GM23338 (cell line): ENCODE data around the gene ZNF524. TPM values are rescaled to one million over a fixed set of nuclear protein-coding genes. Genes with fewer than 3 reads are reported as not detected.

ENCODE experiments used
- ATAC-seq: fragments of 200-7000 bp; cut with Tn5 transposase; 3 replicates; pipeline ENCODE4 v1.9.1; 2020
- DNase-seq: peaks from one replicate; pipeline ENCODE4 v3.0.0-alpha.2; 2015; ENCODE audit warnings: low spot score
- H2AFZ ChIP-seq: fragments of 200-600 bp; sonication (generic); 2 replicates; pipeline ENCODE4 v1.8.0; 2016; ENCODE audit warnings: antibody characterized with exemption, mild to moderate bottlenecking, moderate library complexity
- H3F3A ChIP-seq: fragments of 200-600 bp; sonication (generic); replicated peaks from 2 replicates; pipeline ENCODE4 v1.8.0; 2017; ENCODE audit warnings: antibody characterized with exemption, mixed run types, low read depth
- H3K27ac ChIP-seq: fragments of 200-600 bp; sonication (generic); 2 replicates; pipeline ENCODE4 v1.6.1; 2016; ENCODE audit warnings: low read depth
- H3K27me3 ChIP-seq: fragments of 200-600 bp; sonication (generic); 2 replicates; pipeline ENCODE4 v1.8.0; 2016; ENCODE audit warnings: mild to moderate bottlenecking, mixed run types, moderate library complexity; ENCODE audit not compliant: insufficient read depth
- H3K36me3 ChIP-seq: fragments of 200-600 bp; sonication (generic); 2 replicates; pipeline ENCODE4 v1.8.0; 2016; ENCODE audit warnings: mild to moderate bottlenecking; ENCODE audit not compliant: insufficient read depth
- H3K4me1 ChIP-seq: fragments of 200-600 bp; sonication (generic); 2 replicates; pipeline ENCODE4 v1.8.0; 2016; ENCODE audit warnings: mild to moderate bottlenecking, moderate library complexity; ENCODE audit not compliant: insufficient read depth
- H3K4me2 ChIP-seq: fragments of 200-600 bp; sonication (generic); 2 replicates; pipeline ENCODE4 v1.7.1; 2017; ENCODE audit warnings: mixed run types
- H3K4me3 ChIP-seq: fragments of 200-600 bp; sonication (generic); 2 replicates; pipeline ENCODE4 v1.6.1; 2016; ENCODE audit warnings: mixed run types
- H3K79me2 ChIP-seq: fragments of 200-600 bp; sonication (generic); replicated peaks from 2 replicates; pipeline ENCODE4 v1.8.0; 2017; ENCODE audit warnings: mild to moderate bottlenecking; ENCODE audit not compliant: insufficient read depth
- H3K9me2 ChIP-seq: fragments of 200-600 bp; sonication (generic); 2 replicates; pipeline ENCODE4 v1.8.0; 2017; ENCODE audit not compliant: insufficient read depth
- H4K20me1 ChIP-seq: fragments of 200-600 bp; sonication (generic); replicated peaks from 2 replicates; pipeline ENCODE4 v1.8.0; 2017; ENCODE audit warnings: mild to moderate bottlenecking; ENCODE audit not compliant: insufficient read depth
- H3K27ac Mint-ChIP-seq: 2 replicates; pipeline ENCODE4 v1.8.0; 2020; ENCODE audit warnings: inconsistent platforms, mild to moderate bottlenecking, moderate library complexity, mixed read lengths
- H3K27me3 Mint-ChIP-seq: 3 replicates; pipeline ENCODE4 v1.8.0; 2022; ENCODE audit warnings: low read depth, mild to moderate bottlenecking, moderate library complexity, mixed read lengths, inconsistent platforms; ENCODE audit not compliant: insufficient read depth, poor library complexity
- H3K36me3 Mint-ChIP-seq: 3 replicates; pipeline ENCODE4 v1.8.0; 2021; ENCODE audit warnings: low read depth, mild to moderate bottlenecking, inconsistent platforms, moderate library complexity, mixed read lengths
- H3K4me1 Mint-ChIP-seq: 3 replicates; pipeline ENCODE4 v1.8.0; 2020; ENCODE audit warnings: mild to moderate bottlenecking, inconsistent platforms, mixed read lengths
- H3K4me3 Mint-ChIP-seq: 3 replicates; pipeline ENCODE4 v1.8.0; 2021; ENCODE audit warnings: moderate library complexity, mild to moderate bottlenecking, inconsistent platforms, mixed read lengths
- H3K9me3 Mint-ChIP-seq: 3 replicates; pipeline ENCODE4 v1.8.0; 2020; ENCODE audit warnings: moderate library complexity, mild to moderate bottlenecking, inconsistent platforms, mixed read lengths
- CREB1 ChIP-seq: fragments of 250-450 bp; sonication (Bioruptor Pico); IDR thresholded peaks from 2 replicates; pipeline ENCODE4 v1.5.0; 2020; ENCODE audit warnings: low read depth, mild to moderate bottlenecking, moderate library complexity
- CTCF ChIP-seq, 2 experiments: fragments of 200-600 bp in 1 of 2; sonication (generic) in 1 of 2; conservative IDR thresholded peaks; 2 replicates each; pipeline versions ENCODE4 v1.5.1 to v1.6.1; 2016 to 2017; ENCODE audit warnings: antibody characterized with exemption in 2 of 2, low read depth in 2 of 2, mild to moderate bottlenecking in 2 of 2, moderate library complexity in 1 of 2
- ETS1 ChIP-seq: IDR thresholded peaks from 2 replicates; pipeline ENCODE4 v1.6.1; 2016; ENCODE audit warnings: antibody characterized with exemption
- EZH2 ChIP-seq: fragments of 200-600 bp; sonication (generic); IDR thresholded peaks from one replicate; pipeline ENCODE4 v1.8.0; 2017; ENCODE audit warnings: antibody characterized with exemption, mild to moderate bottlenecking, low read depth; ENCODE audit not compliant: unreplicated experiment
- EZH2phosphoT487 ChIP-seq: fragments of 200-600 bp; sonication (generic); IDR thresholded peaks from one replicate; pipeline ENCODE4 v1.8.1; 2018; ENCODE audit warnings: antibody characterized with exemption; ENCODE audit not compliant: unreplicated experiment
- JUNB ChIP-seq: IDR thresholded peaks from one replicate; pipeline ENCODE4 v1.6.1; 2016; ENCODE audit warnings: antibody characterized with exemption; ENCODE audit not compliant: unreplicated experiment
- NANOG ChIP-seq: IDR thresholded peaks from 2 replicates; pipeline ENCODE4 v1.6.1; 2016; ENCODE audit warnings: antibody characterized with exemption, borderline replicate concordance
- POLR2AphosphoS5 ChIP-seq: IDR thresholded peaks from 2 replicates; pipeline ENCODE4 v1.6.1; 2016; ENCODE audit warnings: antibody characterized with exemption, low read depth
- STAT1 ChIP-seq: IDR thresholded peaks from one replicate; pipeline ENCODE4 v1.6.1; 2016; ENCODE audit warnings: antibody characterized with exemption; ENCODE audit not compliant: unreplicated experiment
- ZNF114 ChIP-seq: fragments of 250-450 bp; sonication (Bioruptor Pico); IDR thresholded peaks from 2 replicates; pipeline ENCODE4 v1.5.0; 2020; ENCODE audit warnings: mild to moderate bottlenecking, moderate library complexity
- ZNF331 ChIP-seq: fragments of 250-450 bp; sonication (Bioruptor Pico); IDR thresholded peaks from 2 replicates; pipeline ENCODE4 v1.5.0; 2020; ENCODE audit warnings: low read depth, mild to moderate bottlenecking, moderate library complexity
- ZNF462 ChIP-seq: fragments of 250-450 bp; sonication (Bioruptor Pico); IDR thresholded peaks from 2 replicates; pipeline ENCODE4 v1.5.0; 2020; ENCODE audit warnings: mild to moderate bottlenecking, moderate library complexity
- polyA plus RNA-seq: library from polyadenylated mRNA; unstranded; fragments of >200 nt; fragmentation: Nextera tagmentation; extraction: Ambion mirVana; gene quantifications from 2 replicates; pipeline ENCODE4 v1.2.1, GENCODE V29; 2016
- total RNA-seq: library from RNA; depleted of rRNA; stranded (reverse); fragments of >200 nt; shearing (Covaris generic); gene quantifications from 2 replicates; pipeline ENCODE4 v1.2.3, GENCODE V29; 2014

ZNF524 gene
- total and polyA plus RNA-seq, 2 experiments from 2014 or later: 6.0 to 8.3 TPM

DNA sequence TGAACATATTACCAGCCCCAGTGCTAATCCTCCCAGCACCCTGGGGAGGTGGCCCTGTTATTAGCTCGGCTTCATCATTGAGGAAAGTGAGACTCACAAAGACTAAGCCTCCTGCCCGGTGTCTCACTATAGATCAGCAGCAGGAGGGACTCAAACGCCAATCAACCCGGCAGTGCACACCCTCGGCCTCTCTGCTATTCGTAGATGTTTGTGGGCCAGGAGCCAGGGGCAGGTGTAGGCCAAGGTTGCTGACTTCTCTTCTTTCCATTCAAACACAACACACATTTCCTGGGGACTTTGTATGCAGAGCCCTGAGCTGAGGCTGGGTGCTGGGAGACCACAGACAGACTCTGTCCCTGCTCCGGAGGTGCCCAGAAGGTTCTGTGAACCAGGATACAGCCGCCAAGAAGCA is 45.3 kb upstream of the ZNF524 start:
- 0 out of 2 replicates have a peak overlapping the region, but pooled peaks have one; percentile 38 for H2AFZ ChIP-seq
- no peaks in the 10 kb centered on the region for H3K36me3 ChIP-seq
- Mint-ChIP-seq H3K27ac (no peak overlapping the region), H3K9me3 (no peaks in the 10 kb centered on the region), H3K4me3 (no peak overlapping the region), H3K4me1 (peaks cover 31% of the 10 kb centered on the region), H3K27me3 (peaks cover 21% of the 10 kb centered on the region), H3K36me3 (no peaks in the 10 kb centered on the region)
- no peak for TF ChIP-seq ZNF331 (CRISPR knock-in tag)
- no peak for TF ChIP-seq JUNB
- TF ChIP-seq NANOG: no peak
- no peak for TF ChIP-seq STAT1
- TF ChIP-seq ETS1: no peak
- TF ChIP-seq CTCF (conservative IDR thresholded peaks at IDR 0.05; ENCODE audit: low read depth in 2 of 2): no peak
- no peak for TF ChIP-seq EZH2
- TF ChIP-seq POLR2AphosphoS5: no peak
- ATAC-seq: no peak
- H3K4me2 ChIP-seq: no peak overlapping the region
- H3K27me3 ChIP-seq: no peaks in the 10 kb centered on the region
- peaks cover 17% of the 10 kb centered on the region for H3K4me1 ChIP-seq
- H3K4me3 ChIP-seq: no peak overlapping the region
- H3K79me2 ChIP-seq: no peaks in the 10 kb centered on the region
- H4K20me1 ChIP-seq: no peaks in the 10 kb centered on the region
- H3F3A ChIP-seq: no peaks in the 10 kb centered on the region; the same call in 1 of the 2 replicates
- no peaks in the 10 kb centered on the region for H3K9me2 ChIP-seq
- no peak for DNase-seq
- H3K27ac ChIP-seq: no peak overlapping the region

GRCh38 chr19:55559684-55560083 is 40.4 kb upstream of the ZNF524 start:
- Histone ChIP-seq H3K36me3 (no peaks in the 10 kb centered on the region), H4K20me1 (no peaks in the 10 kb centered on the region), H3K4me1 (no peaks in the 10 kb centered on the region), H3K27ac (no peak overlapping the region), H2AFZ (no peak overlapping the region), H3F3A (no peaks in the 10 kb centered on the region), H3K79me2 (no peaks in the 10 kb centered on the region), H3K4me2 (no peak overlapping the region), H3K4me3 (no peak overlapping the region), H3K9me2 (no peaks in the 10 kb centered on the region), H3K27me3 (no peaks in the 10 kb centered on the region)
- H3K9me3 Mint-ChIP-seq: no peaks in the 10 kb centered on the region
- H3K4me1 Mint-ChIP-seq: peaks cover 4% of the 10 kb centered on the region; the same call in 2 of the 3 replicates
- no peak overlapping the region for H3K4me3 Mint-ChIP-seq
- no peak overlapping the region for H3K27ac Mint-ChIP-seq
- no peaks in the 10 kb centered on the region for H3K36me3 Mint-ChIP-seq
- no peak for ATAC-seq
- peaks cover 3% of the 10 kb centered on the region for H3K27me3 Mint-ChIP-seq
- DNase-seq: no peak
- TF ChIP-seq EZH2phosphoT487 (no peak), JUNB (no peak), ETS1 (no peak), EZH2 (no peak), CREB1 (CRISPR knock-in tag) (no peak), ZNF462 (CRISPR knock-in tag) (no peak), NANOG (no peak), ZNF114 (no peak), POLR2AphosphoS5 (no peak)
